HG03520 (cell line): ENCODE data around the gene CFAP298.
"Not testable (repeated sequence)": the region's sequence is repeated elsewhere in the genome, so short reads cannot be mapped to it uniquely, and the experiment has no call there.

ENCODE experiments used
- ATAC-seq: cut with Tn5 transposase; IDR thresholded peaks from one replicate; pipeline ENCODE4 v1.9.1; 2021; ENCODE audit warnings: mild to moderate bottlenecking, moderate library complexity; ENCODE audit not compliant: unreplicated experiment

CFAP298 gene

DNA sequence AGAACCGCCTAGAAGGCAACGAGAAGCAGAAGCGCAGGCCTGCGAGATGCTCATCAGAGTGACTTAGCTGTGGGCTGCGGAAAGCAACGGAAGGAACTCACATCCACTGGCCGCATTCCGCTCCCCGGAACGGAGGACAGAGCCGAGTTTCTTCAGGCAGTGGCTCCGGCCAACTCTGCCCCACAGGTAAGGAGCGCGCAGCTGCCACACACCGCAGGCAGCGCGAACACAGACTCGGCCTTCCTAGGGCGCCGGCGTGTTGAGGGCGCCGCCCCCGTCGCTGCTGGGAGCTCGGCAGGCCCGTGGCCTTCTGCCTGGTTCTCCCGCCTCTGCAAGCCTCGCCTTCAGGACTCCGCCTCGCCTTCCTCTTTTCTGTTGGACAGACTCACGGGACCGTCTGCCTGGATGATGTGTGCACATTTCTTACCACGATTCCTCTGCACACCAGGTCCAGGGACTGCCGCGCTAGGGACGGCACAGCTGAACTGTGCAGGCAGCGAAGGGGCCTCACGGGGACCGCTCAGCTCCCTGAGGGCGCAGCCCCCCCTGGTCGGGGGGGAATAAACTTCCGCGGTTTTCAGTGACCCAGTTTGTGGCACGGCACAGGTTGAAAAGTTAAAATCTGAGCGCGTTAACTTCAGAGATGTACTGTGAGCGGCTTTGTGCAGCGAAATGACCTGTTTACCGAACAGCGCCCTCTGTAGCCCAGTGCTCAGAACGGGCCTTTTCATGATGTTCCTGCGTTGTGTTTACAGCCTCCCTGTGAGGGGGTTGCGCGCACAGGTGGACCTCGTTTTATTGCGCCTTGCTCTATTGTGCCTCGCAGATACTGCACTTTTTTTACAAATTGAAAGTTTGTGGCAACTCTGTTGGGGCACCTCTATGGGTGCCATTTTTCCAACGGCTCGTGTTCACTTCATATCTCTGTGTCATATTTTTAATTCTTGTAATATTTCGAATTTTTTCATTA is 42.6 kb downstream of the CFAP298 start:
- ATAC-seq: peak; percentile 78

GRCh38 chr21:32567626-32568025 is 44.6 kb downstream of the CFAP298 start:
- ATAC-seq: no peak

DNA sequence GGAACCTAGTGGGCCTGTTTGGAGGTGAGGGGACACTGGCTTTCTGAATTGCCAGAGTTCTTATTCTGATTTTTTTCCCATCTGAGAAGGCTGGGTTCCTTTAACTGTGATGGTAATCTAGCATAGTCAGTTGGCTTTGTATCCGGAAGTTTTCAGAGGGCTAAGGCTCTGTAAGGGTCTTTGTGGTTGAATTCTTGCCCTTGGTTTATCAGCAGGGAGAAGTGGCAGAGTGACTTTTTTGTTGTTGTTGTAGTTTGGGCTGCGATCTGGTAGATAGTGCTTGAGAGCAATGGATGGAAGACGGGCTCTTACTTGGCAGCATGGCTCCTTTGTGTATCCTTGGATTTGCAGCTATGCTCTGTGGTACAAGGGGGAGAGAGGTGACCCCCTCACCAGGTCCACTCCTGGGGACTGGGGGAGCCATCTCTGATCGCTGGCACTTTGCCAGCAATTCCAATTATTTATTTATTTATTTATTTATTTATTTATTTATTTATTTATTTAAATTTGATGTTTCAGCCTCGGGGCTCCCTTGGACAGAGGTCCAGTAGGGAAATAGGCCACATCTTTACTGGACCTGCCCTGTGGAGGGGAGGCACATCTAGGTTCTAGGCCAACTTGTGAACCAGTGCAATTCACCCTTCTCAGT is 45.3 kb downstream of the CFAP298 start:
- no peak for ATAC-seq

- no peak for ATAC-seq
These were observed 46.2 kb downstream of the CFAP298 start for GRCh38 chr21:32565856-32566465.

DNA sequence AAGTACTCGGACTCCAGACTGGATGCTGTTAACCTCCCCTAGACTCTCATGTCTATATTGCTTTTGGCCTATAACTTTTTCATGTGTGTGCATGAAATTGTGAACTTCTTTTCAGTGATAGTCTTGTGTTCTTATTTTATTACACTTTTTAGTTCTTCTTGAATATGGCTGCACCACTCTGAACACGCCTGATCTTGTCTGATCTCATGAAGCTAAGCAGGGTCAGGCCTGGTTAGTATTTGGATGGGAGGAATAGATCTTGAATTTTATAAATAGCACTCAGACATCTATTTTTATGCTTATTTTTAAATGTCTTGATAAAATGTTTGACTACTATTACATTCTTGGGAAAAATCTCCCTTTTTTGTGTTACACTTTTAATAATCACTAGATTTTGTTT is 49.3 kb downstream of the CFAP298 start:
- ATAC-seq: no peak

- ATAC-seq: no peak
These were observed 49.8 kb downstream of the CFAP298 start for GRCh38 chr21:32562426-32562825.

DNA sequence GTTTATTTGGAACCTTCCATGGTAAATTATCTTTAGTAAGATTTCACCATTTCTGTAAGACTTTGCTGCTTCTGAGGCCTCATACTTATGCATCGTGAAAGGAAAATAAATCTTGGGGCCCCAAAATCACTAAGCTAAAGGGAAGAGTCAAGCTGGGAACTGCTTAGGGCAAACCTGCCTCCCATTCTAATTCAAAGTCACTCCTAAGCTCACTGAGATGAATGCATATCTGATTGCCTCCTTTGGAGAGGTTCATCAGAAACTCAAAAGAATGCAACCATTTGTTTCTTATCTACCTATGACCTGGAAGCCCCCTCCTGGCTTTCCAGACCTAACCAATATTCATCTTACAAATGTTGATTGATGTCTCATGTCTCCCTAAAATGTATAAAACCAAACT is 50.7 kb downstream of the CFAP298 start:
- not testable (repeated sequence) for ATAC-seq

- ATAC-seq: no peak
These were observed 51.3 kb downstream of the CFAP298 start for GRCh38 chr21:32560896-32561295.

GRCh38 chr21:32559006-32559610 is 53.1 kb downstream of the CFAP298 start:
- ATAC-seq: no peak

GRCh38 chr21:32558106-32558505 is 54.1 kb downstream of the CFAP298 start:
- ATAC-seq: no peak

DNA sequence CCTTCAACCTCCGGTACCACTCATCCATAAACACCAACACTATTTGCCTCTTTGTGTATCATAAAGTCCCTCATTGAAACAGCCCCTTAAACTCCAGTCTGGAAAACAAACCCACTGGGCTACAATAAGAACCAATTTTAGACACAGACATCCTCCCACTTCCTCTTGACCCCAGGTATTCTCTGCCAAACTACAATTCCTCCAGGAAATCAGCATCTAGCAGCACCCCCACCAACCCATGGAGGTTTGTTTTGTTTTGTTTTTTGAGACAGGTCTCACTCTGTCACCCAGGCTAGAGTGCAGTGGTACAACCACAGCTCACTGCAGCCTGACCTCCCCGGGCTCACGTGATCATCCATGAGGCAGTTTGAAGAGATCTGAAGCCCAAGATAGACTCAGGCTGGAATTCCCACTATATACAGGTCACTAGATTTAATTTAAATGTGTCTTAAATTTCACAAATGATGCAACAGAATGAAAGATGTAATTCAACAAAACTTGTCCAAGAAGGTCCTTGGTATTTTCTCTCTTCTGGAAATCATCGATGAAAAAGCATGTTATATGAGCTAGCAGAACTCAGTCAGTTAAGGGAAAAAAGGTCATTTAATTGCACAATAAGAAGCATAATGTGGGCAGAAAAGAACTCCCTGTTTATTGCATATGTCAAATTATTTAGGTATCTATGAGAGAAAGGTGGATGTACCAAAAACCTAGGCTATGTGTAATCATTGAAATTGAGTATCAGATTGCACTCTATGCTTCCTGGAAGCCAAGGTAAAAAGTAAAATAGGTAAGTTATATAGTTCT is 57.1 kb downstream of the CFAP298 start:
- ATAC-seq: no peak

DNA sequence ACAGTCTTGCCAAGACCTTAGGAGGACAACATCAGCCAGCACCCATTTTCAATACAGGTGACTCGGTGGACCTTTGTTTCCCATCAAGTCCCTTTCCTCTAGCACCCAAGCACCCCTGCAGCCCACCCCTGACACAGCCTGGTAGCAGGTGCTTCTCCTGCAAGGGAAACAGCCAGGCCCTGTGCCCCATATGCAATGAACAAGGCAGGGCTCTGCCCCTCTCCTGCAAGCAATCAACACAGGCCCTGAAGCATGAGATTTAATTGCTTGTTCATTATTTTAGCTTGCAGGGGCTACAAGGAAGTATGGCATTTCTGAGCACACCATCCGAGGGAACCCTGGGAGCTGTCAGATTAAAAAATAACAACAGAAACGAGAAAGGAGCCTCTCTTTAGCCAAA is 62.3 kb downstream of the CFAP298 start:
- ATAC-seq: no peak

GRCh38 chr21:32549440-32549839 is 62.7 kb downstream of the CFAP298 start:
- no peak for ATAC-seq
